H1 (cell line): ENCODE results near the gene EXTL1. TPM values are rescaled to one million over a fixed set of nuclear protein-coding genes. Genes with fewer than 3 reads are reported as not detected.

Experiments used
- BCL11A ChIP-seq, 2 experiments: IDR thresholded peaks; one replicate each; pipeline ENCODE4 v1.6.1; 2011; ENCODE audit warnings: low read depth in 2 of 2, low read length in 2 of 2, mild to moderate bottlenecking in 2 of 2
- KDM4A ChIP-seq: IDR thresholded peaks from one replicate; pipeline ENCODE4 v1.7.1; 2012; ENCODE audit warnings: low read depth, mild to moderate bottlenecking, moderate library complexity, low read length, inconsistent platforms; ENCODE audit not compliant: severe bottlenecking
- YY1 ChIP-seq: IDR thresholded peaks from 2 replicates; pipeline ENCODE4 v1.6.1; 2011; ENCODE audit warnings: low read depth, mild to moderate bottlenecking, low read length
- polyA plus RNA-seq, 7 experiments: library from polyadenylated mRNA; depleted of rRNA in 3 of 7; stranded (reverse) in 5 of 7; unstranded in 2 of 7; fragments of >200 nt in 5 of 7; fragments of 200-250 nt in 2 of 7; gene quantifications; 1 replicate in 5 of 7; 2 replicates in 1 of 7; 4 replicates in 1 of 7; pipeline versions ENCODE4 v1.2.1 to v1.2.3, GENCODE V29; 2011 to 2013; ENCODE audit warnings: missing spikeins in 2 of 7, mixed read lengths in 2 of 7
- total RNA-seq: library from RNA; stranded (reverse); fragmentation: NEBNext Ultra II Directional; extraction: Animal tissue kit (Norgen Biotek cat#: 25700); gene quantifications from 2 replicates; pipeline ENCODE4 v1.2.1, GENCODE V29; 2021
- TF ChIP-seq, protein P1 (sequence below): fragments of 300-600 bp; sonication (generic); IDR thresholded peaks from 2 replicates; pipeline ENCODE4 v1.7.1; 2012; ENCODE audit warnings: low read length, moderate library complexity, mild to moderate bottlenecking, inconsistent platforms; ENCODE audit not compliant: insufficient replicate concordance

The EXTL1 gene
- total and polyA plus RNA-seq, 2 of the 8 experiments (the other 6 are each of a cell fraction or from before 2014, with no cell fraction given), result 0.89 to 1.2 TPM

DNA sequence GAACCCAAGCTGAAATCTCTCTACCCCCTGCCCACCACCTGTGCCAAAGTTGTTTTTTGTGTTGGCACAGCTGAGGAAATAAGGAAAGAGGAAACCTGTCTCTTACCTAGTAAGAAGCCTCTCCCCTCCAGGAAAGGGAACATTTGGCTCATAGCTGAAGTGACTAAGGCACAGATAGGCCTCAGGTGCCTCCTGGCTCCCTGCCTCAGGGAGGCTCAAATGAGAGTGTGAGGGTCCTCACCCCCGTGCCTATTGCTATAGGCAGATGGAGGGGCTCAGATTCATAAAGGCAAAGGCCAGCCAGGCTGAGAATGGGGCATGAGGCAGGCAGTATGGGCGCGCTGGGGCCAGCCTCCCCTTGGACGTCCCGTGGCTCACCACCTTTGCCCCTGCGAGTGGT is 16.9 kb downstream of the EXTL1 start (continued):
- TF ChIP-seq, protein P1, sequence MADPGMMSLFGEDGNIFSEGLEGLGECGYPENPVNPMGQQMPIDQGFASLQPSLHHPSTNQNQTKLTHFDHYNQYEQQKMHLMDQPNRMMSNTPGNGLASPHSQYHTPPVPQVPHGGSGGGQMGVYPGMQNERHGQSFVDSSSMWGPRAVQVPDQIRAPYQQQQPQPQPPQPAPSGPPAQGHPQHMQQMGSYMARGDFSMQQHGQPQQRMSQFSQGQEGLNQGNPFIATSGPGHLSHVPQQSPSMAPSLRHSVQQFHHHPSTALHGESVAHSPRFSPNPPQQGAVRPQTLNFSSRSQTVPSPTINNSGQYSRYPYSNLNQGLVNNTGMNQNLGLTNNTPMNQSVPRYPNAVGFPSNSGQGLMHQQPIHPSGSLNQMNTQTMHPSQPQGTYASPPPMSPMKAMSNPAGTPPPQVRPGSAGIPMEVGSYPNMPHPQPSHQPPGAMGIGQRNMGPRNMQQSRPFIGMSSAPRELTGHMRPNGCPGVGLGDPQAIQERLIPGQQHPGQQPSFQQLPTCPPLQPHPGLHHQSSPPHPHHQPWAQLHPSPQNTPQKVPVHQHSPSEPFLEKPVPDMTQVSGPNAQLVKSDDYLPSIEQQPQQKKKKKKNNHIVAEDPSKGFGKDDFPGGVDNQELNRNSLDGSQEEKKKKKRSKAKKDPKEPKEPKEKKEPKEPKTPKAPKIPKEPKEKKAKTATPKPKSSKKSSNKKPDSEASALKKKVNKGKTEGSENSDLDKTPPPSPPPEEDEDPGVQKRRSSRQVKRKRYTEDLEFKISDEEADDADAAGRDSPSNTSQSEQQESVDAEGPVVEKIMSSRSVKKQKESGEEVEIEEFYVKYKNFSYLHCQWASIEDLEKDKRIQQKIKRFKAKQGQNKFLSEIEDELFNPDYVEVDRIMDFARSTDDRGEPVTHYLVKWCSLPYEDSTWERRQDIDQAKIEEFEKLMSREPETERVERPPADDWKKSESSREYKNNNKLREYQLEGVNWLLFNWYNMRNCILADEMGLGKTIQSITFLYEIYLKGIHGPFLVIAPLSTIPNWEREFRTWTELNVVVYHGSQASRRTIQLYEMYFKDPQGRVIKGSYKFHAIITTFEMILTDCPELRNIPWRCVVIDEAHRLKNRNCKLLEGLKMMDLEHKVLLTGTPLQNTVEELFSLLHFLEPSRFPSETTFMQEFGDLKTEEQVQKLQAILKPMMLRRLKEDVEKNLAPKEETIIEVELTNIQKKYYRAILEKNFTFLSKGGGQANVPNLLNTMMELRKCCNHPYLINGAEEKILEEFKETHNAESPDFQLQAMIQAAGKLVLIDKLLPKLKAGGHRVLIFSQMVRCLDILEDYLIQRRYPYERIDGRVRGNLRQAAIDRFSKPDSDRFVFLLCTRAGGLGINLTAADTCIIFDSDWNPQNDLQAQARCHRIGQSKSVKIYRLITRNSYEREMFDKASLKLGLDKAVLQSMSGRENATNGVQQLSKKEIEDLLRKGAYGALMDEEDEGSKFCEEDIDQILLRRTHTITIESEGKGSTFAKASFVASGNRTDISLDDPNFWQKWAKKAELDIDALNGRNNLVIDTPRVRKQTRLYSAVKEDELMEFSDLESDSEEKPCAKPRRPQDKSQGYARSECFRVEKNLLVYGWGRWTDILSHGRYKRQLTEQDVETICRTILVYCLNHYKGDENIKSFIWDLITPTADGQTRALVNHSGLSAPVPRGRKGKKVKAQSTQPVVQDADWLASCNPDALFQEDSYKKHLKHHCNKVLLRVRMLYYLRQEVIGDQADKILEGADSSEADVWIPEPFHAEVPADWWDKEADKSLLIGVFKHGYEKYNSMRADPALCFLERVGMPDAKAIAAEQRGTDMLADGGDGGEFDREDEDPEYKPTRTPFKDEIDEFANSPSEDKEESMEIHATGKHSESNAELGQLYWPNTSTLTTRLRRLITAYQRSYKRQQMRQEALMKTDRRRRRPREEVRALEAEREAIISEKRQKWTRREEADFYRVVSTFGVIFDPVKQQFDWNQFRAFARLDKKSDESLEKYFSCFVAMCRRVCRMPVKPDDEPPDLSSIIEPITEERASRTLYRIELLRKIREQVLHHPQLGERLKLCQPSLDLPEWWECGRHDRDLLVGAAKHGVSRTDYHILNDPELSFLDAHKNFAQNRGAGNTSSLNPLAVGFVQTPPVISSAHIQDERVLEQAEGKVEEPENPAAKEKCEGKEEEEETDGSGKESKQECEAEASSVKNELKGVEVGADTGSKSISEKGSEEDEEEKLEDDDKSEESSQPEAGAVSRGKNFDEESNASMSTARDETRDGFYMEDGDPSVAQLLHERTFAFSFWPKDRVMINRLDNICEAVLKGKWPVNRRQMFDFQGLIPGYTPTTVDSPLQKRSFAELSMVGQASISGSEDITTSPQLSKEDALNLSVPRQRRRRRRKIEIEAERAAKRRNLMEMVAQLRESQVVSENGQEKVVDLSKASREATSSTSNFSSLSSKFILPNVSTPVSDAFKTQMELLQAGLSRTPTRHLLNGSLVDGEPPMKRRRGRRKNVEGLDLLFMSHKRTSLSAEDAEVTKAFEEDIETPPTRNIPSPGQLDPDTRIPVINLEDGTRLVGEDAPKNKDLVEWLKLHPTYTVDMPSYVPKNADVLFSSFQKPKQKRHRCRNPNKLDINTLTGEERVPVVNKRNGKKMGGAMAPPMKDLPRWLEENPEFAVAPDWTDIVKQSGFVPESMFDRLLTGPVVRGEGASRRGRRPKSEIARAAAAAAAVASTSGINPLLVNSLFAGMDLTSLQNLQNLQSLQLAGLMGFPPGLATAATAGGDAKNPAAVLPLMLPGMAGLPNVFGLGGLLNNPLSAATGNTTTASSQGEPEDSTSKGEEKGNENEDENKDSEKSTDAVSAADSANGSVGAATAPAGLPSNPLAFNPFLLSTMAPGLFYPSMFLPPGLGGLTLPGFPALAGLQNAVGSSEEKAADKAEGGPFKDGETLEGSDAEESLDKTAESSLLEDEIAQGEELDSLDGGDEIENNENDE, result no peak
- TF ChIP-seq YY1 (no peak), BCL11A (IDR thresholded peaks at IDR 0.05; ENCODE audit: low read depth in 2 of 2, low read length in 2 of 2) (no peak), KDM4A (no peak)
